Superior temporal gyrus (tissue), 1 donor: ENCODE measurements around the gene NRP1.

Experiments
- DNase-seq: peaks from one replicate; pipeline ENCODE4 v3.0.0-alpha.2; 2016; ENCODE audit errors: extremely low spot score

Gene NRP1

GRCh38 chr10:33291053-33291592, 43.3 kb downstream of the NRP1 start:
- DNase-seq = no peak

- DNase-seq = no peak
Measured at GRCh38 chr10:33290321-33291052, 44.0 kb downstream of the NRP1 start.

- no peak for DNase-seq
Measured at GRCh38 chr10:33289776-33290175, 44.7 kb downstream of the NRP1 start.

- DNase-seq = no peak
Measured at GRCh38 chr10:33288127-33288526, 46.3 kb downstream of the NRP1 start.

- DNase-seq = no peak
Measured at GRCh38 chr10:33287112-33287511, 47.4 kb downstream of the NRP1 start.

- DNase-seq = no peak
Measured at GRCh38 chr10:33286157-33286934, 48.1 kb downstream of the NRP1 start.

- no peak for DNase-seq
Measured at GRCh38 chr10:33284945-33285344, 49.5 kb downstream of the NRP1 start.

GRCh38 chr10:33279811-33280602, 54.5 kb downstream of the NRP1 start:
- no peak for DNase-seq

- no peak for DNase-seq
Measured at GRCh38 chr10:33279276-33279675, 55.2 kb downstream of the NRP1 start.

GRCh38 chr10:33278198-33278597, 56.3 kb downstream of the NRP1 start:
- DNase-seq = no peak

GRCh38 chr10:33277135-33277536, 57.3 kb downstream of the NRP1 start:
- DNase-seq = no peak

- DNase-seq = no peak
Measured at GRCh38 chr10:33276282-33276923, 58.1 kb downstream of the NRP1 start.

- no peak for DNase-seq
Measured at GRCh38 chr10:33274096-33274785, 60.2 kb downstream of the NRP1 start.

GRCh38 chr10:33273295-33274002, 61.0 kb downstream of the NRP1 start:
- DNase-seq = peak; percentile 80

- DNase-seq = no peak
Measured at GRCh38 chr10:33272635-33273034, 61.8 kb downstream of the NRP1 start.

- DNase-seq = no peak
Measured at GRCh38 chr10:33271969-33272583, 62.4 kb downstream of the NRP1 start.

GRCh38 chr10:33270971-33271370, 63.5 kb downstream of the NRP1 start:
- peak; percentile 47 for DNase-seq

GRCh38 chr10:33267708-33268107, 66.8 kb downstream of the NRP1 start:
- no peak for DNase-seq

- no peak for DNase-seq
Measured at GRCh38 chr10:33265621-33266020, 68.8 kb downstream of the NRP1 start.

- DNase-seq = no peak
Measured at GRCh38 chr10:33263453-33263852, 71.0 kb downstream of the NRP1 start.
